Mesothelial cell of epicardium (in vitro differentiated cells): Measurements from ENCODE around the gene TSHZ2. TPM values are rescaled to one million over a fixed set of nuclear protein-coding genes. Genes with fewer than 3 reads are reported as not detected.
A peak's percentile ranks its signal among the peaks of the same experiment; 100 is the strongest.

Experiments used
- DNase-seq, 2 experiments: peaks; one replicate each; pipeline ENCODE4 v3.0.0; 2021; ENCODE audit warnings: low spot score in 2 of 2; ENCODE audit not compliant: unreplicated experiment in 2 of 2
- H3K27ac Mint-ChIP-seq: 2 replicates; pipeline ENCODE4 v1.8.0; 2021; ENCODE audit warnings: mixed read lengths
- H3K27me3 Mint-ChIP-seq: 2 replicates; pipeline ENCODE4 v1.8.0; 2021; ENCODE audit warnings: low read depth, mixed read lengths
- H3K36me3 Mint-ChIP-seq: 2 replicates; pipeline ENCODE4 v1.8.0; 2021; ENCODE audit warnings: mixed read lengths
- H3K4me1 Mint-ChIP-seq: 2 replicates; pipeline ENCODE4 v1.8.0; 2021; ENCODE audit warnings: mixed read lengths
- H3K4me3 Mint-ChIP-seq: 2 replicates; pipeline ENCODE4 v1.8.0; 2021; ENCODE audit warnings: mild to moderate bottlenecking, moderate library complexity, mixed read lengths
- H3K9me3 Mint-ChIP-seq: 2 replicates; pipeline ENCODE4 v1.8.0; 2021; ENCODE audit warnings: mixed read lengths
- CTCF ChIP-seq: fragments of 200-600 bp; sonication (generic); IDR thresholded peaks from one replicate; pipeline ENCODE4 v1.5.0; 2021; ENCODE audit warnings: antibody characterized with exemption; ENCODE audit not compliant: unreplicated experiment
- total RNA-seq: library from RNA; stranded (reverse); gene quantifications from 3 replicates; pipeline ENCODE4 v1.2.1, GENCODE V29; 2021

Gene TSHZ2
- total RNA-seq, 1 donor from 2014 or later, result 28.8 TPM

DNA sequence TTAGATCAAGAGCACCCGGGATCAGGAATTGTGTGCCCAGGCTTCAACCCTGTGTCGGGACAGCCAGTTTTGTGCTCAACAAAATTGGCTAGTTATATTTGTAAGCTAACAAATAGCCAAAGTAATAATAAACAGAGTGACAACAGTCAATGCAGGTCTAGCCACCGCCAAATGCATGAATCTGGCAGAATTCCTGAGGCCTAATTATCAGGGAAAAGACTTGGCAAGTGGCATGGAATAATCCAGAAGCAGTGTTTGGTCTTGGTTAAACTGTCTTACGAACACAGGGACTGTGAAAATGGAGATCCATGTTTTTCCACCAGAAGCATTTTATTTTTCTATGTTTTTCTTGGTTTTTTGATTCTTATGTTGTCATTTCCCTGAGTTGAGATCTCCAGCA lies 352.7 kb downstream of the TSHZ2 start:
- no peak overlapping the region for H3K27ac Mint-ChIP-seq
- peaks cover 6% of the 10 kb centered on the region for H3K4me1 Mint-ChIP-seq
- H3K27me3 Mint-ChIP-seq, result no peaks in the 10 kb centered on the region
- DNase-seq, result no peak
- peaks cover 10% of the 10 kb centered on the region for H3K36me3 Mint-ChIP-seq
- peaks cover 12% of the 10 kb centered on the region for H3K9me3 Mint-ChIP-seq
- TF ChIP-seq CTCF, result no peak
- H3K4me3 Mint-ChIP-seq, result no peak overlapping the region

GRCh38 chr20:53328961-53329360 lies 356.8 kb downstream of the TSHZ2 start:
- Mint-ChIP-seq H3K27me3 (no peaks in the 10 kb centered on the region), H3K4me3 (no peak overlapping the region), H3K9me3 (peaks cover 12% of the 10 kb centered on the region), H3K4me1 (peaks cover 36% of the 10 kb centered on the region), H3K36me3 (peaks cover 14% of the 10 kb centered on the region), H3K27ac (peak overlapping the region; percentile 74)
- no peak for DNase-seq
- TF ChIP-seq CTCF, result no peak

DNA sequence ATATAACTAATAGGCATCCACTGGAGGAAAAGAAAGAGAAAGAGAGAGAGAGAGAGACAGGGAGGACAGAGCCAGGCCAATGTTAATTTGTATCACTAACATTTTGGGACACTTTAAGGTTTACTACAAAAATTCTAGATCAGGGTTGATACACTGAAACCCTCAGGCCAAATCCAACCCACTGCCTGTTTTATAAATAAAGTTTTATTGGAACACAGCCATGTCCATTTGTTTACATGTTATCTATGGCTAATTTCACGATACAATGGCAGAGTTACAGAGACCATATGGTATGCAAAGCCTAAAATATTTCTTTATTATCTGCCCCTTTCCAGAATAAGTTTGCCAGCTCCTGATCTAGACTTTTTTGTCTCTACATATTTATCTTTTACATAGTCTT lies 357.6 kb downstream of the TSHZ2 start:
- Mint-ChIP-seq H3K27me3 (no peaks in the 10 kb centered on the region), H3K4me1 (peaks cover 37% of the 10 kb centered on the region), H3K27ac (peak overlapping the region; percentile 74), H3K4me3 (no peak overlapping the region), H3K36me3 (peaks cover 9% of the 10 kb centered on the region), H3K9me3 (peaks cover 12% of the 10 kb centered on the region)
- no peak for TF ChIP-seq CTCF
- DNase-seq, result no peak

- H3K36me3 Mint-ChIP-seq, result peaks cover 4% of the 10 kb centered on the region
- TF ChIP-seq CTCF, result no peak
- H3K27ac Mint-ChIP-seq, result peak overlapping the region; percentile 74
- H3K4me1 Mint-ChIP-seq, result peaks cover 43% of the 10 kb centered on the region
- peaks cover 8% of the 10 kb centered on the region for H3K9me3 Mint-ChIP-seq
- no peaks in the 10 kb centered on the region for H3K27me3 Mint-ChIP-seq
- H3K4me3 Mint-ChIP-seq, result no peak overlapping the region
- DNase-seq, result no peak
Measured at GRCh38 chr20:53330601-53331140, 358.5 kb downstream of the TSHZ2 start.

GRCh38 chr20:53331151-53331973 lies 359.2 kb downstream of the TSHZ2 start:
- no peak for DNase-seq
- no peak for TF ChIP-seq CTCF
- Mint-ChIP-seq H3K36me3 (peaks cover 4% of the 10 kb centered on the region), H3K27ac (peak overlapping the region; percentile 74), H3K4me3 (no peak overlapping the region), H3K27me3 (no peaks in the 10 kb centered on the region), H3K9me3 (peaks cover 8% of the 10 kb centered on the region), H3K4me1 (peaks cover 43% of the 10 kb centered on the region)
